PFSK-1 (cell line): ENCODE results near the gene YBX2.

Experiments used
- FOXP2 ChIP-seq: optimal IDR thresholded peaks from 2 replicates; pipeline ENCODE3; 2011; ENCODE audit warnings: borderline replicate concordance, control low read depth, inconsistent platforms; ENCODE audit not compliant: insufficient read depth; ENCODE audit errors: extremely low read length, extremely low read depth
- POLR2AphosphoS5 ChIP-seq: IDR thresholded peaks from 2 replicates; pipeline ENCODE4 v1.6.1; 2012; ENCODE audit warnings: low read depth, mild to moderate bottlenecking, control low read depth, low read length, moderate library complexity
- REST ChIP-seq, 2 experiments: IDR thresholded peaks; 2 replicates each; pipeline versions ENCODE4 v1.6.1 to v1.8.0; 2011 to 2012; ENCODE audit warnings: low read depth in 2 of 2, low read length in 2 of 2, control low read depth in 1 of 2, inconsistent platforms in 1 of 2, mild to moderate bottlenecking in 1 of 2, moderate library complexity in 1 of 2; ENCODE audit not compliant: insufficient read depth in 1 of 2
- SIN3A ChIP-seq: IDR thresholded peaks from 2 replicates; pipeline ENCODE4 v1.6.1; 2012; ENCODE audit warnings: mild to moderate bottlenecking, low read length, moderate library complexity, borderline replicate concordance; ENCODE audit not compliant: insufficient read depth
- TAF1 ChIP-seq: IDR thresholded peaks from 2 replicates; pipeline ENCODE4 v1.6.1; 2012; ENCODE audit warnings: low read length, control low read depth, borderline replicate concordance; ENCODE audit not compliant: insufficient read depth

GRCh38 chr17:7313890-7314718 lies 19.7 kb upstream of the YBX2 start:
- TF ChIP-seq FOXP2 = no peak
- 0 out of 2 replicates have a peak, but pooled peaks have one; percentile 32 for TF ChIP-seq POLR2AphosphoS5
- no peak for TF ChIP-seq REST (IDR thresholded peaks at IDR 0.05; ENCODE audit: insufficient read depth in 1 of 2, low read depth in 2 of 2, low read length in 2 of 2)
- no peak for TF ChIP-seq TAF1
- TF ChIP-seq SIN3A = no peak
